Calu3 (cell line): ENCODE measurements around the gene ATP1A4. TPM values are rescaled to one million over a fixed set of nuclear protein-coding genes. Genes with fewer than 3 reads are reported as not detected.

Experiments used
- BruUV-seq: library from RNA; stranded (reverse); fragments of 400-500 nt; replicated peaks from 2 replicates; lab custom pipeline; 2021; lab: Mats Ljungman, UMichigan
- CTCF ChIA-PET: fragments of 300-600 bp; sonication (Branson Sonifier 250); formaldehyde crosslinking; loops from one replicate; lab custom pipeline; 2022; ENCODE audit warnings: antibody characterized with exemption; lab: Charles Lee
- DNase-seq: peaks from one replicate; pipeline ENCODE4 v3.0.0; 2022
- H3K27ac Mint-ChIP-seq: one replicate; pipeline ENCODE4 v1.8.0; 2022; ENCODE audit warnings: mixed read lengths; ENCODE audit not compliant: unreplicated experiment
- H3K27me3 Mint-ChIP-seq: one replicate; pipeline ENCODE4 v1.8.0; 2022; ENCODE audit warnings: mixed read lengths; ENCODE audit not compliant: unreplicated experiment
- H3K36me3 Mint-ChIP-seq: one replicate; pipeline ENCODE4 v1.8.0; 2022; ENCODE audit warnings: mild to moderate bottlenecking, moderate library complexity, mixed read lengths; ENCODE audit not compliant: insufficient read depth, unreplicated experiment
- H3K4me1 Mint-ChIP-seq: one replicate; pipeline ENCODE4 v1.8.0; 2022; ENCODE audit warnings: mild to moderate bottlenecking, low read depth, mixed read lengths; ENCODE audit not compliant: unreplicated experiment
- H3K4me3 Mint-ChIP-seq: one replicate; pipeline ENCODE4 v1.8.0; 2022; ENCODE audit warnings: mild to moderate bottlenecking, low read depth, moderate library complexity, mixed read lengths; ENCODE audit not compliant: unreplicated experiment
- H3K9me3 Mint-ChIP-seq: one replicate; pipeline ENCODE4 v1.8.0; 2022; ENCODE audit warnings: low read depth, mixed read lengths; ENCODE audit not compliant: unreplicated experiment
- CTCF ChIP-seq: fragments of 200-600 bp; IDR thresholded peaks from one replicate; pipeline ENCODE4 v1.8.0; 2022; ENCODE audit warnings: antibody characterized with exemption; ENCODE audit not compliant: unreplicated experiment
- intact Hi-C: fragments of 100-400 bp; cut with micrococcal nuclease; formaldehyde crosslinking; loops from one replicate; pipeline ENCODE4 v1.10.0; 2022; ENCODE audit not compliant: unreplicated experiment
- total RNA-seq: library from RNA; stranded (reverse); gene quantifications from 2 replicates; pipeline ENCODE4 v1.2.3, GENCODE V29; 2022

The ATP1A4 gene
- total RNA-seq, 1 experiment from 2014 or later: not detected

GRCh38 chr1:160192234-160192633, 40.8 kb downstream of the ATP1A4 start:
- H3K4me1 Mint-ChIP-seq: no peaks in the 10 kb centered on the region
- no peak for TF ChIP-seq CTCF
- DNase-seq: no peak
- H3K9me3 Mint-ChIP-seq: no peaks in the 10 kb centered on the region
- intact Hi-C loops: loop anchor here (2.0 kb wide), 1 partner anchor 185 kb away; no protein-coding TSS in a partner anchor
- no peak overlapping the region for H3K27ac Mint-ChIP-seq
- CTCF ChIA-PET: interaction anchor here (2.1 to 3.3 kb wide), 3 partner anchors 27 to 99 kb away, joined by 46 to 92 read pairs (median 54); no protein-coding TSS in a partner anchor
- no TSS peak for BruUV-seq
- peaks cover 28% of the 10 kb centered on the region for H3K27me3 Mint-ChIP-seq
- H3K4me3 Mint-ChIP-seq: no peak overlapping the region
- no peaks in the 10 kb centered on the region for H3K36me3 Mint-ChIP-seq

GRCh38 chr1:160193091-160193819, 41.9 kb downstream of the ATP1A4 start:
- no TSS peak for BruUV-seq
- DNase-seq: peak; percentile 93
- TF ChIP-seq CTCF: peak; percentile 93
- no peaks in the 10 kb centered on the region for H3K4me1 Mint-ChIP-seq
- H3K36me3 Mint-ChIP-seq: no peaks in the 10 kb centered on the region
- peaks cover 17% of the 10 kb centered on the region for H3K27me3 Mint-ChIP-seq
- H3K9me3 Mint-ChIP-seq: no peaks in the 10 kb centered on the region
- no peak overlapping the region for H3K4me3 Mint-ChIP-seq
- intact Hi-C loops: loop anchor here (1.0 to 2.0 kb wide), 5 partner anchors 26 to 223 kb away; no protein-coding TSS in a partner anchor
- CTCF ChIA-PET: interaction anchor here (0.5 to 3.3 kb wide), 24 partner anchors 8 to 183 kb away, joined by 3 to 92 read pairs (median 4); partner anchors contain the start of genes DCAF8 and PIGM
- H3K27ac Mint-ChIP-seq: no peak overlapping the region

GRCh38 chr1:160193832-160194736, 42.7 kb downstream of the ATP1A4 start:
- no peak for DNase-seq
- Mint-ChIP-seq H3K27me3 (peaks cover 9% of the 10 kb centered on the region), H3K4me3 (no peak overlapping the region), H3K4me1 (no peaks in the 10 kb centered on the region), H3K36me3 (no peaks in the 10 kb centered on the region), H3K27ac (no peak overlapping the region), H3K9me3 (no peaks in the 10 kb centered on the region)
- no peak for TF ChIP-seq CTCF
- intact Hi-C loops: loop anchor here (1.0 to 2.0 kb wide), 5 partner anchors 25 to 222 kb away; no protein-coding TSS in a partner anchor
- no TSS peak for BruUV-seq
- CTCF ChIA-PET: interaction anchor here (0.5 to 3.3 kb wide), 24 partner anchors 7 to 182 kb away, joined by 3 to 92 read pairs (median 4); partner anchors contain the start of genes DCAF8 and PIGM

- Mint-ChIP-seq H3K4me1 (no peaks in the 10 kb centered on the region), H3K4me3 (no peak overlapping the region), H3K36me3 (no peaks in the 10 kb centered on the region), H3K9me3 (no peaks in the 10 kb centered on the region), H3K27me3 (peaks cover 6% of the 10 kb centered on the region), H3K27ac (no peak overlapping the region)
- DNase-seq: no peak
- no peak for TF ChIP-seq CTCF
- intact Hi-C loops: no loop called here
- BruUV-seq: no TSS peak
- CTCF ChIA-PET: no interaction called here
These were observed 43.3 kb downstream of the ATP1A4 start for GRCh38 chr1:160194737-160195059.
